H1 (cell line): Measurements from ENCODE around the gene TMEM238. TPM values are rescaled to one million over a fixed set of nuclear protein-coding genes. Genes with fewer than 3 reads are reported as not detected.

Experiments
- CTCF ChIA-PET: fragments of 300-600 bp; sonication (Branson Sonifier 250); formaldehyde crosslinking; loops from one replicate; lab custom pipeline; 2021; ENCODE audit not compliant: partially characterized antibody; lab: Charles Lee
- POLR2A ChIA-PET: fragments of 300-600 bp; sonication (Branson Sonifier 250); formaldehyde crosslinking; loops from one replicate; lab custom pipeline; 2021; ENCODE audit warnings: inconsistent platforms; ENCODE audit not compliant: partially characterized antibody; lab: Charles Lee
- DNase-seq, 2 experiments: peaks; one replicate each; pipeline versions ENCODE4 v3.0.0 to v3.0.0-alpha.2; 2010 to 2022; ENCODE audit warnings: low spot score in 2 of 2, low read depth in 1 of 2, mixed read lengths in 1 of 2
- FAIRE-seq: peaks from 2 replicates; lab custom pipeline; 2011; peaks lifted over from hg19 to GRCh38; lab: Jason Lieb, UNC
- H2AFZ ChIP-seq: 2 replicates; pipeline ENCODE4 v1.8.1; 2012; ENCODE audit warnings: low read length, inconsistent platforms
- H2AK5ac ChIP-seq: 2 replicates; pipeline ENCODE4 v1.6.1; 2013; ENCODE audit warnings: low read depth, low read length
- H2BK120ac ChIP-seq: replicated peaks from 2 replicates; pipeline ENCODE3; 2013; ENCODE audit warnings: low read depth, low read length, inconsistent platforms
- H2BK12ac ChIP-seq: 2 replicates; pipeline ENCODE4 v1.6.1; 2013; ENCODE audit warnings: low read depth, low read length
- H2BK15ac ChIP-seq: 2 replicates; pipeline ENCODE4 v1.6.1; 2013; ENCODE audit warnings: low read length
- H2BK20ac ChIP-seq: 2 replicates; pipeline ENCODE4 v1.6.1; 2013; ENCODE audit warnings: low read length
- H2BK5ac ChIP-seq: 2 replicates; pipeline ENCODE4 v1.6.1; 2013; ENCODE audit warnings: low read depth, low read length
- H3K14ac ChIP-seq: 2 replicates; pipeline ENCODE4 v1.6.1; 2013; ENCODE audit warnings: inconsistent platforms; ENCODE audit not compliant: insufficient read length
- H3K18ac ChIP-seq: 2 replicates; pipeline ENCODE4 v1.6.1; 2013; ENCODE audit warnings: low read length; ENCODE audit errors: extremely low read depth
- H3K23ac ChIP-seq: 2 replicates; pipeline ENCODE4 v1.6.1; 2013; ENCODE audit warnings: inconsistent platforms; ENCODE audit not compliant: insufficient read length
- H3K23me2 ChIP-seq: 2 replicates; pipeline ENCODE4 v1.6.1; 2013; ENCODE audit warnings: low read depth, low read length
- H3K27ac ChIP-seq: 2 replicates; pipeline ENCODE4 v1.6.1; 2011; ENCODE audit warnings: low read depth, low read length, inconsistent platforms
- H3K27me3 ChIP-seq, 4 experiments: replicated peaks in 1 of 4; 1 replicate in 1 of 4; 2 replicates in 3 of 4; pipeline versions ENCODE4 v1.6.1 to v1.8.1; 2011 to 2013; ENCODE audit warnings: low read length in 3 of 4, mild to moderate bottlenecking in 3 of 4, inconsistent platforms in 2 of 4, mixed read lengths in 2 of 4, moderate library complexity in 1 of 4; ENCODE audit not compliant: control insufficient read depth in 3 of 4, insufficient read depth in 3 of 4; ENCODE audit errors: extremely low read depth in 1 of 4
- H3K36me3 ChIP-seq, 4 experiments: 2 replicates each; pipeline versions ENCODE4 v1.6.1 to v1.8.1; 2011 to 2013; ENCODE audit warnings: mild to moderate bottlenecking in 4 of 4, low read length in 3 of 4, moderate library complexity in 2 of 4, control low read depth in 1 of 4, inconsistent platforms in 1 of 4; ENCODE audit not compliant: insufficient read depth in 4 of 4, control insufficient read depth in 2 of 4
- H3K4ac ChIP-seq: replicated peaks from 2 replicates; pipeline ENCODE3; 2013; ENCODE audit warnings: low read length, low read depth, mixed read lengths, inconsistent platforms; ENCODE audit not compliant: insufficient read length
- H3K4me1 ChIP-seq, 4 experiments: replicated peaks in 1 of 4; 1 replicate in 1 of 4; 2 replicates in 3 of 4; pipeline versions ENCODE4 v1.6.1 to v1.8.1; 2011 to 2013; ENCODE audit warnings: low read length in 3 of 4, inconsistent platforms in 2 of 4, mixed read lengths in 1 of 4; ENCODE audit not compliant: insufficient read depth in 4 of 4, control insufficient read depth in 3 of 4
- H3K4me2 ChIP-seq, 2 experiments: 2 replicates each; pipeline versions ENCODE4 v1.6.1 to v1.8.1; 2011 to 2013; ENCODE audit warnings: low read depth in 2 of 2, low read length in 2 of 2, control low read depth in 1 of 2, inconsistent platforms in 1 of 2, mild to moderate bottlenecking in 1 of 2; ENCODE audit not compliant: insufficient read depth in 1 of 2
- H3K4me3 ChIP-seq, 4 experiments: fragments of 200-600, 300-600 bp in 1 of 4; sonication (generic), shearing (Covaris generic), sonication (Bioruptor Twin) in 1 of 4; 2 replicates each; pipeline versions ENCODE4 v1.5.1 to v1.8.1; 2011 to 2016; ENCODE audit warnings: low read length in 4 of 4, low read depth in 3 of 4, control low read depth in 2 of 4, inconsistent platforms in 2 of 4, mild to moderate bottlenecking in 2 of 4, mixed read lengths in 1 of 4, moderate library complexity in 1 of 4; ENCODE audit not compliant: insufficient read depth in 2 of 4; ENCODE audit errors: extremely low read depth in 1 of 4
- H3K56ac ChIP-seq: replicated peaks from 2 replicates; pipeline ENCODE3; 2013; ENCODE audit warnings: low read depth, mild to moderate bottlenecking, mixed read lengths, low read length, inconsistent platforms; ENCODE audit not compliant: insufficient read length
- H3K79me1 ChIP-seq: 2 replicates; pipeline ENCODE4 v1.6.1; 2013; ENCODE audit warnings: low read depth, low read length, control low read depth
- H3K79me2 ChIP-seq, 2 experiments: 2 replicates each; pipeline versions ENCODE4 v1.6.1 to v1.8.1; 2012 to 2013; ENCODE audit warnings: low read length in 2 of 2, mild to moderate bottlenecking in 2 of 2, inconsistent platforms in 1 of 2; ENCODE audit not compliant: insufficient read depth in 2 of 2, control insufficient read depth in 1 of 2
- H3K9ac ChIP-seq, 4 experiments: replicated peaks in 1 of 4; 1 replicate in 1 of 4; 2 replicates in 3 of 4; pipeline versions ENCODE4 v1.6.1 to v1.8.1; 2011 to 2013; ENCODE audit warnings: low read depth in 3 of 4, low read length in 3 of 4, control low read depth in 2 of 4, mild to moderate bottlenecking in 2 of 4, moderate library complexity in 2 of 4, inconsistent platforms in 1 of 4; ENCODE audit errors: extremely low read depth in 1 of 4
- H3K9me3 ChIP-seq, 2 experiments: 2 replicates each; pipeline versions ENCODE4 v1.6.1 to v1.8.1; 2012 to 2013; ENCODE audit warnings: mild to moderate bottlenecking in 2 of 2, moderate library complexity in 2 of 2, control low read depth in 1 of 2, inconsistent platforms in 1 of 2, low read depth in 1 of 2, low read length in 1 of 2, mixed read lengths in 1 of 2; ENCODE audit not compliant: insufficient read depth in 2 of 2
- H4K20me1 ChIP-seq, 2 experiments: replicated peaks in 1 of 2; 2 replicates each; pipeline versions ENCODE3 to v1.8.1; 2011 to 2013; ENCODE audit warnings: inconsistent platforms in 2 of 2, low read length in 2 of 2, mild to moderate bottlenecking in 1 of 2; ENCODE audit not compliant: insufficient read depth in 2 of 2, control insufficient read depth in 1 of 2
- H4K5ac ChIP-seq: 2 replicates; pipeline ENCODE4 v1.6.1; 2013; ENCODE audit warnings: low read length, low read depth, mixed read lengths, inconsistent platforms; ENCODE audit not compliant: insufficient read length
- H4K8ac ChIP-seq: 2 replicates; pipeline ENCODE4 v1.8.0; 2013; ENCODE audit warnings: mild to moderate bottlenecking, moderate library complexity, low read length, inconsistent platforms; ENCODE audit not compliant: insufficient read depth; ENCODE audit errors: extremely low read depth
- H4K91ac ChIP-seq: replicated peaks from 2 replicates; pipeline ENCODE3; 2013; ENCODE audit warnings: low read length, mixed read lengths, inconsistent platforms; ENCODE audit not compliant: insufficient read length
- RAD21 ChIP-seq, 2 experiments: IDR thresholded peaks in 1 of 2; conservative IDR thresholded peaks in 1 of 2; 2 replicates each; pipeline ENCODE4 v1.6.1; 2011; ENCODE audit warnings: low read depth in 2 of 2, low read length in 2 of 2, improper control_type of control experiment in 1 of 2, inconsistent platforms in 1 of 2, mild to moderate bottlenecking in 1 of 2, moderate library complexity in 1 of 2
- RNF2 ChIP-seq: fragments of 200-900, 300-1000 bp; sonication (generic); IDR thresholded peaks from 2 replicates; pipeline ENCODE4 v1.7.1; 2016; ENCODE audit warnings: borderline replicate concordance, low read depth, mild to moderate bottlenecking, antibody characterized with exemption, low read length; ENCODE audit not compliant: poor library complexity, severe bottlenecking; ENCODE audit errors: missing control alignments
- TAF7 ChIP-seq: optimal IDR thresholded peaks from 2 replicates; pipeline ENCODE3; 2011; ENCODE audit warnings: low read depth, mild to moderate bottlenecking, inconsistent platforms, low read length, moderate library complexity, borderline replicate concordance
- WGBS, 2 experiments: shearing (Covaris generic) in 1 of 2; methylation state at CpG; one replicate each; pipeline versions ENCODE4 v1.1.6 to v1.1.7; 2013 to 2015; ENCODE audit warnings: low lambda C conversion rate in 2 of 2, mixed read lengths in 2 of 2, inconsistent platforms in 1 of 2, low coverage in 1 of 2, missing lambda C conversion rate in 1 of 2; ENCODE audit not compliant: insufficient replicate concordance in 2 of 2, insufficient coverage in 1 of 2, insufficient read length in 1 of 2; ENCODE audit errors: extremely low coverage in 1 of 2, missing lambda C conversion rate in 1 of 2; 5-methylcytosine and 5-hydroxymethylcytosine counted together
- polyA plus RNA-seq, 7 experiments: library from polyadenylated mRNA; depleted of rRNA in 3 of 7; stranded (reverse) in 5 of 7; unstranded in 2 of 7; fragments of >200 nt in 5 of 7; fragments of 200-250 nt in 2 of 7; gene quantifications; 1 replicate in 5 of 7; 2 replicates in 1 of 7; 4 replicates in 1 of 7; pipeline versions ENCODE4 v1.2.1 to v1.2.3, GENCODE V29; 2011 to 2013; ENCODE audit warnings: missing spikeins in 2 of 7, mixed read lengths in 2 of 7
- total RNA-seq: library from RNA; stranded (reverse); fragmentation: NEBNext Ultra II Directional; extraction: Animal tissue kit (Norgen Biotek cat#: 25700); gene quantifications from 2 replicates; pipeline ENCODE4 v1.2.1, GENCODE V29; 2021

The TMEM238 gene
- total and polyA plus RNA-seq, 2 of the 8 experiments (the other 6 are each of a cell fraction or from before 2014, with no cell fraction given): 0.53 to 3.8 TPM

DNA sequence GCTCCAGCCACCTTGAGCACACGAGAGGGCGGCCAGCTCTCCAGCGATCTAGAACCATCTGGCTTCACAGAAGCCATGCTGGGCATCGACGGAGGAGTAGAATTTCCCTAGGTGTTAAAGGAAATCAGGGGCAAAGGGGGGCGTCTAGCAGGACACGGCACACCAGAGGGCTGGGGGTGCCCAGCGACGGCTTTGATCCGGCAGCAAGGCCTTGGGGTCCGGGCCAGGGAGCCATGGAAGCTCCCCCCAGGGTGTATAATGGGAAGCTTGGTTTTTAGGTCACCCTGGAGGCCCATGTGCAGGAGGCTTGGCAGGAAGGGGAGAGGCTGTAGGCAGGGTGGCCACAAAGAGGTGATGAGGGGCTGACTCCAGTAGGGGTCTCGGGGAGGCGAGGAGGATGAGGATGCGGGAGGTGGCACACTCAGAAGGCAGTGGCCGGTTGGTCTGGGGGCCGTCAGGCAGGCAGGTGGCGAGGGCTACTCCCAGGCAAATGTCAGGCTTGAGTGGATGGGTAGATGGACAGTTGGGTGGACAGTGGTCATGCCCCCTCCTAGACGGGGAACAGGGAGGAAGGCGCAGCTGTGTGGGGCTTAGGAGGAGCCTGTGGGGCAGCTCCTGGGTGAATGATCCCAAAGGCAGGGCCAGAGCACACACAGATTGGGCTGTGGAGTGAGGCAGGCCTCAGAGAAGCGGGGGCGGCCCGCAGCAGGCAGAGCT, 38.8 kb downstream of the TMEM238 start:
- TF ChIP-seq RAD21 (IDR thresholded peaks at IDR 0.05 in 1 of 2, conservative IDR thresholded peaks at IDR 0.05 in 1 of 2; ENCODE audit: low read depth in 2 of 2, low read length in 2 of 2) (no peak), RNF2 (no peak), TAF7 (no peak)
- H3K4me1 ChIP-seq: peaks cover 11 to 39% (median 28%) of the 10 kb centered on the region in 4 experiments
- no peak for FAIRE-seq

More for the DNA sequence above, 38.8 kb downstream of the TMEM238 start:
- no peak overlapping the region for H3K4me2 ChIP-seq
- H3K4ac ChIP-seq: no peak overlapping the region
- no peak overlapping the region for H3K4me3 ChIP-seq
- peak overlapping the region; percentile 71 for H3K18ac ChIP-seq
- no peaks in the 10 kb centered on the region for H3K27me3 ChIP-seq
- H3K27ac ChIP-seq: peak overlapping the region; percentile 37; the same call in 1 of the 2 replicates
- WGBS, 2 experiments: 89% methylated on average over 22 of the region's 22 CpGs; no CpG with 5 or more reads in 1 of the 2 experiments
- peaks cover 5% of the 10 kb centered on the region; the same call in 1 of the 2 replicates for H3K79me1 ChIP-seq
- H2BK5ac ChIP-seq: peak overlapping the region; percentile 71; the same call in 1 of the 2 replicates
- no peak overlapping the region; the same call in 1 of the 2 replicates for H2BK15ac ChIP-seq
- H2BK120ac ChIP-seq: no peak overlapping the region
- peaks cover 0 to 50% (median 20%) of the 10 kb centered on the region in 4 experiments; a peak in 4 of 8 replicates for H3K36me3 ChIP-seq
- no peaks in the 10 kb centered on the region for H3K9me3 ChIP-seq
- ChIA-PET CTCF (interaction anchor here (0.8 to 2.9 kb wide), 3 partner anchors 39 to 54 kb away, joined by 3 to 11 read pairs (median 8); partner anchors contain the start of gene TMEM238), POLR2A (interaction anchor here (0.6 to 6.7 kb wide), 3 partner anchors 31 to 62 kb away, joined by 3 to 42 read pairs (median 6); partner anchors contain the start of gene UBE2S)
- peaks cover 11% of the 10 kb centered on the region; the same call in 1 of the 2 replicates for H3K23me2 ChIP-seq
- H3K56ac ChIP-seq: no peak overlapping the region
- peak overlapping the region; percentile 9 for H4K91ac ChIP-seq
- peaks cover 0 to 3% of the 10 kb centered on the region in 2 experiments; a peak in 1 of 4 replicates for H3K79me2 ChIP-seq
- no peak overlapping the region for H2AK5ac ChIP-seq
- H2BK12ac ChIP-seq: 0 out of 2 replicates have a peak overlapping the region, but pooled peaks have one; percentile 27
- H3K23ac ChIP-seq: no peak overlapping the region
- H3K14ac ChIP-seq: no peak overlapping the region
- no peak overlapping the region; the same call in 1 of the 2 replicates for H4K8ac ChIP-seq
- DNase-seq: no peak
- peaks cover 0 to 6% of the 10 kb centered on the region in 2 experiments for H4K20me1 ChIP-seq
- H2BK20ac ChIP-seq: no peak overlapping the region
- H3K9ac ChIP-seq: no peak overlapping the region
- H4K5ac ChIP-seq: no peak overlapping the region
- H2AFZ ChIP-seq: no peak overlapping the region
